ENCODE results near the gene CYP2A6.
"Not testable (repeated sequence)": the region's sequence is repeated elsewhere in the genome, so short reads cannot be mapped to it uniquely, and the experiment has no call there.

CYP2A6 gene

DNA sequence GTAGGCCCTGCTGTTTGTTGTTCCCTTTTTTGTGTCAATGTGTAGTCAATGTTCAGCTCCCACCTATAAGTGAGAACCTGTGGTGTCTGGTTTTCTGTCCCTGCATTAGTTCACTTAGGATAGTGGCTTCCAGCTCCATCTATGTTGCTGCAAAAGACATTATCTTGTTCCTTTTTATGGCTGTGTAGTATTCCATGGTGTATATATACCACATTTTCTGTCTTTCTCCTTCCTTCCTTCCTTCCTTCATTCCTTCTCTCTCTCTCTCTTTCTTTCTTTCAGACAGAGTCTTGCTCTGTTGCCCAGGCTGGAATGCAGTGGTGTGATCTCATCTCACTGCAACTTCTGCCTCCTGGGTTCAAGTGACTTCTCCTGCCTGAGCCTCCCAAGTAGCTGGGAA is 21.0 kb downstream of the CYP2A6 start:
- Histone ChIP-seq H2AFZ (ENCODE audit: low read length) (no peak overlapping the region), H3K27ac (ENCODE audit: low read depth, low read length, poor library complexity, severe bottlenecking) (no peak overlapping the region), H3K9ac (ENCODE audit: low read length) (no peak overlapping the region), H3K4me1 (ENCODE audit: insufficient read depth, low read length, severe bottlenecking) (no peaks in the 10 kb centered on the region), H3K27me3 (ENCODE audit: insufficient read depth, low read length) (no peaks in the 10 kb centered on the region), H3K9me3 (ENCODE audit: low read length) (no peaks in the 10 kb centered on the region), H4K20me1 (ENCODE audit: insufficient read depth, low read length) (no peaks in the 10 kb centered on the region), H3K79me2 (ENCODE audit: insufficient read depth, low read length) (no peaks in the 10 kb centered on the region), H3K9me2 (ENCODE audit: low read depth, low read length) (no peaks in the 10 kb centered on the region), H3K36me3 (ENCODE audit: insufficient read depth, low read length) (peaks cover 6% of the 10 kb centered on the region), H3K4me2 (ENCODE audit: low read length) (no peak overlapping the region), H3F3A (ENCODE audit: insufficient read depth, low read length) (no peaks in the 10 kb centered on the region), H3K4me3 (ENCODE audit: low read depth, low read length, poor library complexity, severe bottlenecking) (no peak overlapping the region)
- TF ChIP-seq, protein P1, sequence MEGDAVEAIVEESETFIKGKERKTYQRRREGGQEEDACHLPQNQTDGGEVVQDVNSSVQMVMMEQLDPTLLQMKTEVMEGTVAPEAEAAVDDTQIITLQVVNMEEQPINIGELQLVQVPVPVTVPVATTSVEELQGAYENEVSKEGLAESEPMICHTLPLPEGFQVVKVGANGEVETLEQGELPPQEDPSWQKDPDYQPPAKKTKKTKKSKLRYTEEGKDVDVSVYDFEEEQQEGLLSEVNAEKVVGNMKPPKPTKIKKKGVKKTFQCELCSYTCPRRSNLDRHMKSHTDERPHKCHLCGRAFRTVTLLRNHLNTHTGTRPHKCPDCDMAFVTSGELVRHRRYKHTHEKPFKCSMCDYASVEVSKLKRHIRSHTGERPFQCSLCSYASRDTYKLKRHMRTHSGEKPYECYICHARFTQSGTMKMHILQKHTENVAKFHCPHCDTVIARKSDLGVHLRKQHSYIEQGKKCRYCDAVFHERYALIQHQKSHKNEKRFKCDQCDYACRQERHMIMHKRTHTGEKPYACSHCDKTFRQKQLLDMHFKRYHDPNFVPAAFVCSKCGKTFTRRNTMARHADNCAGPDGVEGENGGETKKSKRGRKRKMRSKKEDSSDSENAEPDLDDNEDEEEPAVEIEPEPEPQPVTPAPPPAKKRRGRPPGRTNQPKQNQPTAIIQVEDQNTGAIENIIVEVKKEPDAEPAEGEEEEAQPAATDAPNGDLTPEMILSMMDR (IDR thresholded peaks at IDR 0.05; ENCODE audit: low read length): no peak
- TF ChIP-seq EZH2 (IDR thresholded peaks at IDR 0.05; ENCODE audit: borderline replicate concordance, low read length): no peak

DNA sequence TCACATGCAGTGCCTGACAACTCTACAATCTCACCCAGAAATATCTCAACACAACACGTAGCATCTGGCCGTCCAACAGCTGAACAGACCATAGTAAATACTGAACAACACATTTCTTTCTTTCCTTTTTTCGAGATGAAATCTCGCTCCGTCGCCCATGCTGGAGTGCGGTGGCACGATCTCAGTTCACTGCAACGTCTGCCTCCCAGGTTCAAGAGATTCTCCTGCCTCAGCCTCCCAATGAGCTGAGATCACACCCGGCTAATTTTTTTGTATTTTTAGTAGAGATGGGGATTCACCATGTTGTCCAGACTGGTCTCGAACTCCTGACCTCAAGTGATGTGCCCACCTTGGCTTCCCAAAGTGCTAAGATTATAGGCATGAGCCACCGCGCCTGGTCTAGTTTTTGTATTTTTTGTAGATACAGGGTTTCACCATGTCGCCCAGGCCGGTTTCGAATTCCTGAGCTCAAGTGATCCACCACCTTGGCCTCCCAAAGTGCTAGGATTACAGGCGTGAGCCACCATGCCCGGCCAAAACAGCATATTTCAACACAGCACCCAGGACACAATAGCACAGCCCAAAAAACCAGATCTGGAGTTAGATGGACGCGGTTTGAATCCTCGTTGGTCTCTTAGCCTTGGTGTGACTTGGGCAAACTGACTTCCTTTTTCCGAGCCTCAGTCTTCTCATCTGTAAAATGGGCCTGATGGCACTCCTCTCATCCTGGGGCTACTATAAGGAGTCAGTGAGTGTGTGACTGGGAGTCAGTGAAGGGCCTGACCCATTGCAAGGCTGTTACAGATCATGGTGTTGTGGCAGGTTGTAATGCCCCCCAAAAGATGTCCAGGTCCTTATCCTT is 22.6 kb downstream of the CYP2A6 start:
- Histone ChIP-seq H3K9me3 (ENCODE audit: low read length) (no peaks in the 10 kb centered on the region), H3K27me3 (ENCODE audit: insufficient read depth, low read length) (no peaks in the 10 kb centered on the region), H3K4me1 (ENCODE audit: insufficient read depth, low read length, severe bottlenecking) (peaks cover 5% of the 10 kb centered on the region), H3K79me2 (ENCODE audit: insufficient read depth, low read length) (no peaks in the 10 kb centered on the region), H3K36me3 (ENCODE audit: insufficient read depth, low read length) (peaks cover 6% of the 10 kb centered on the region), H4K20me1 (ENCODE audit: insufficient read depth, low read length) (no peaks in the 10 kb centered on the region), H3K9me2 (ENCODE audit: low read depth, low read length) (no peaks in the 10 kb centered on the region), H3K27ac (ENCODE audit: low read depth, low read length, poor library complexity, severe bottlenecking) (no peak overlapping the region), H3F3A (ENCODE audit: insufficient read depth, low read length) (no peaks in the 10 kb centered on the region), H2AFZ (ENCODE audit: low read length) (no peak overlapping the region), H3K9ac (ENCODE audit: low read length) (no peak overlapping the region), H3K4me3 (ENCODE audit: low read depth, low read length, poor library complexity, severe bottlenecking) (no peak overlapping the region), H3K4me2 (ENCODE audit: low read length) (no peak overlapping the region)
- no peak for TF ChIP-seq EZH2 (IDR thresholded peaks at IDR 0.05; ENCODE audit: borderline replicate concordance, low read length)
- TF ChIP-seq, protein P1 (IDR thresholded peaks at IDR 0.05; ENCODE audit: low read length): no peak

DNA sequence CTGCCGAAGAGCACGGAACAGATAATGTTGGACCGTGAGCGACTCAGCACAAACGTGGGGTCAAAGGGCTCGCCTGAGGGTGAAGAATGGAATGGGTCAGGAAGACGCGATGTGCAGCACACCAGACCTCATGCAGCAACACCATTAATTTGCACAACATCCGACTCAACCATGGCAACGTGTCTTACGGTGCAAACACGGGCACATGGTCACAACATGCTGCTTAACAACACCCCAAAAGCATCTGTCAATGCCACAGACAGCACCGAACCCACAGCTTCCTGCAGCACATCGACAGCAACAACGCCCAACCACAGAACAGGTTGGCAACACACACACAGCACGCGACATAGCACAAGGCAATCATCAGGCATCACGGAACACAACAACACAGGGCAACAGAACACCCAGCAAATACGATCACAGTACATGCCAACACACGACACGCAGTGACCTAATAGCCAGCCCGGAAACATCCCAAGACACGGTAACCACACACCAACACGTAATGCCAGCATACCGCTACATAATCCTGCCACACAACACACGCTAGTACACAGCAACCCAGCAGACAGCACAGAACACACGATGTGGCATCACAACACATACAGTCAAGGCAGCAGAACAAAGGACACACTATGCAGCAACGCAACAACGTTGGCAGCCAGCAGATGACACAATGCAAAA is 23.4 kb downstream of the CYP2A6 start:
- not testable (repeated sequence) for H3K9me3 ChIP-seq (ENCODE audit: low read length); H3K4me2 ChIP-seq (ENCODE audit: low read length); H3K4me3 ChIP-seq (ENCODE audit: low read depth, low read length, poor library complexity, severe bottlenecking); H3K36me3 ChIP-seq (ENCODE audit: insufficient read depth, low read length); H3K27ac ChIP-seq (ENCODE audit: low read depth, low read length, poor library complexity, severe bottlenecking); H3K9me2 ChIP-seq (ENCODE audit: low read depth, low read length); H3K79me2 ChIP-seq (ENCODE audit: insufficient read depth, low read length); H3K27me3 ChIP-seq (ENCODE audit: insufficient read depth, low read length); H3K9ac ChIP-seq (ENCODE audit: low read length); H2AFZ ChIP-seq (ENCODE audit: low read length); H4K20me1 ChIP-seq (ENCODE audit: insufficient read depth, low read length); H3F3A ChIP-seq (ENCODE audit: insufficient read depth, low read length)
- peaks cover 11% of the 10 kb centered on the region for H3K4me1 ChIP-seq (ENCODE audit: insufficient read depth, low read length, severe bottlenecking)

DNA sequence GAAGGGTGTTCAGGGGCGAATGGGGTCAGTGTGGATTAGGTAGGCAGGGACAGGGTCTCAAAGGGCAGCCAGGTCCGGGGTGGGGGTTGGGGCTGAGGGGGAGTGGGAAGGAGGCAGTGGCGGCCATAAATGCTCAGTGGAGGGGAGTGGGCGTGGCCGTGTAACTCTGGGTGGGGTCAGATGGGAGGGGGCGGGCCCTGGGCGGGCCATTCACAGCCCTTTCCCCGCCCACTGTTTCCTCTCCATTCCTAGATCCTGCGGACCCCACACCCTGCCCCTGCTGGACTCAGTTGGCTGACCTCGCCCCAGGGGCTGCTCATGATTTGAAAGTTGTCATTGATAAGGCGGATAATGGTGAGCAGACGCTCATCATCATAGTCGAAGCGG is 23.9 kb downstream of the CYP2A6 start:
- H3K27me3 ChIP-seq (ENCODE audit: insufficient read depth, low read length); H4K20me1 ChIP-seq (ENCODE audit: insufficient read depth, low read length); H3K36me3 ChIP-seq (ENCODE audit: insufficient read depth, low read length); H3K9me2 ChIP-seq (ENCODE audit: low read depth, low read length); H3F3A ChIP-seq (ENCODE audit: insufficient read depth, low read length); H3K4me3 ChIP-seq (ENCODE audit: low read depth, low read length, poor library complexity, severe bottlenecking); H2AFZ ChIP-seq (ENCODE audit: low read length); H3K9ac ChIP-seq (ENCODE audit: low read length); H3K4me2 ChIP-seq (ENCODE audit: low read length); H3K79me2 ChIP-seq (ENCODE audit: insufficient read depth, low read length); H3K27ac ChIP-seq (ENCODE audit: low read depth, low read length, poor library complexity, severe bottlenecking); H3K9me3 ChIP-seq (ENCODE audit: low read length): not testable (repeated sequence)
- peaks cover 11% of the 10 kb centered on the region for H3K4me1 ChIP-seq (ENCODE audit: insufficient read depth, low read length, severe bottlenecking)

DNA sequence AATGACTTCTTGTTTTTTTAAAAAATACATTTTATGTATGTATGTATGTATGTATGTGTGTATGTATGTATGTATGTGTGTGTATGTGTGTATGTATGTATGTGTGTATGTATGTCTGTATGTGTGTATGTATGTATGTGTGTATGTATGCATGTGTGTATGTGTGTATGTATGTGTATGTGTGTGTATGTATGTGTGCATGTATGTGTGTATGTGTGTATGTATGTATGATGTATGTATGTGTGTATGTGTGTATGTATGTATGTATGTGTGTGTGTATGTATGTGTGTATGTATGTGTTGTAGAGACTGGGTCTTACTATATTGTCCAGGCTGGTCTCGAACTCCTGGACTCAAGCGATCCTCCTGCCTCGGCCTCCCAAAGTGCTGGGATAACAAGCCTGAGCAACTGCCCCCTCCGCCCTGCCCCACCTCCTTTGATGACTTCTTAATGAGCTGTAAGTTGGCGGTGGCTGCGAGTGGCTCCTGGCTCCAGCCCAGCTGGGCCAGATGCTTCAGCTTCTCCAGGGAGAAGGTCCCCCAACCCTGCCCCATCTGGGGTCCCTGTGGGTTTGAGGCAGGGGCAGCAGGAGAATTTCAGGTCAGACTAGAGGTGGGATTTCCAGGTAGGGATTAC is 24.7 kb downstream of the CYP2A6 start:
- not testable (repeated sequence) for H3K36me3 ChIP-seq (ENCODE audit: insufficient read depth, low read length); H4K20me1 ChIP-seq (ENCODE audit: insufficient read depth, low read length); H3K9me2 ChIP-seq (ENCODE audit: low read depth, low read length)

More for the DNA sequence above, 24.7 kb downstream of the CYP2A6 start:
- H3K9ac ChIP-seq (ENCODE audit: low read length); H3K79me2 ChIP-seq (ENCODE audit: insufficient read depth, low read length); H3K9me3 ChIP-seq (ENCODE audit: low read length); H3K4me3 ChIP-seq (ENCODE audit: low read depth, low read length, poor library complexity, severe bottlenecking); H2AFZ ChIP-seq (ENCODE audit: low read length); H3K4me2 ChIP-seq (ENCODE audit: low read length); H3F3A ChIP-seq (ENCODE audit: insufficient read depth, low read length); H3K27ac ChIP-seq (ENCODE audit: low read depth, low read length, poor library complexity, severe bottlenecking); H3K27me3 ChIP-seq (ENCODE audit: insufficient read depth, low read length): not testable (repeated sequence)
- peaks cover 11% of the 10 kb centered on the region for H3K4me1 ChIP-seq (ENCODE audit: insufficient read depth, low read length, severe bottlenecking)
